Brain pericyte (primary cell): ENCODE data around the gene ECSCR.

ENCODE experiments used
- DNase-seq: peaks from one replicate; pipeline ENCODE4 v3.0.0-alpha.2; 2012; ENCODE audit warnings: low read depth, low spot score

ECSCR gene

DNA sequence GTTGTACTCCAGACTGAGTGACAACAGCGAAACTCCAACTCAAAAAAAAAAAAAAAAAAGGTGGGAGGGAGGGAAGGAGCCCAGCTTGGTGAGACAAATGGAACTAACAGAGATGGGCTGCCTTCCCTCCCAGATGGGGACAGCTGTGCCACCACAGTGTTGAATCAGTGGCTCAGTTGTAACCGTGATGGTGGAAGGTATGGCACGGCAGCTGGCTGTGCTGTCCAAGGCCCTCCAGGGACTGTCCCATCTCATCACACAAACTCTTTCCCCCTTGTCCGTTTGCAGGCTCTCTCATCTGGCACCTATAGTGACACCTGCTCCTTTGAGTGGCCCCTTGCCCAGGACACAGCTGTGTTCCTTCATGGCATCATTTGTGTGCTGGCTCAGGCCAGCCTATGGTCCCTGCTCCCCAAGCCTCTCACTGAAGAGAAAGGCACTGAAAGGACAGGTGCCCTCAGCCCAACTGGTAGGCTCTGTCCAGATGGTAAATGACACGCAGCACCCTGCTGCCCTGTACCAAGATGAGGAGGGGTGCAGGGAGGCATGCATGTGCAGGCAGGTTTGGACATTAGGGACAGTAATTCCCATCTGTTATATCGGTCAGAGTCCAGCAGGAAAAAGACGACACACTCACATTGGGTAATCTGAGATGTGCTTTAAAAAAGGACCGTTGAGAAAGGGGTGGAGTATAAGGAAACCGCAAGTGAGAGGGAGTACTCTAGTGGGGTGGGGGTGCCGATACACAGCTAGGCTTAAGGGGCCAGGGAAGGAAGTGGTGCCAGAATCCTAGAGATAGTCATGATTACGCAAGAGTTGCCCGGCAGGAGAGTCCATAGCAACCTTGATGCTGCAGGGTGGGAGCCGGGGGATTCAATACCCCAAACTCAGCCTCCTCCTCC lies 12.6 kb upstream of the ECSCR start:
- no peak for DNase-seq

DNA sequence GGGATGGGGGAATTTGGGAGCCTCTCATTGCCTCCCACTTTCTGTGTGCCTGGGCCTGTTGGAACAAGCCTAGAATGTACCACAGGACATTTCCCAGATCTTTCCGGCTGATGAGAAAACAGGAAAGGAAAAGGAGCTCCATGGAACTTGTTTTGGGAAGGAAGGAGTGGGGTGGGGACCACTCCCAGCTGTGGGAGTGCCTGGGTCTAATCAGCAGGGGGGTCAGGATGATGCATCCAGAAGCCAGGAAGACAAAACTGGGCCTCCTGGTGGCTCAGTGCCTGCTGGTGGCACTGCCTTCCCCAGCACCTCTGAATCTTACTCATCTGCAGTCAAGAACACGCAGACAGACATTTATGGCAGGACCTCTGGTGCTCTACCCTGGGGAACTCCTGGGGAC lies 11.0 kb upstream of the ECSCR start:
- DNase-seq: no peak

DNA sequence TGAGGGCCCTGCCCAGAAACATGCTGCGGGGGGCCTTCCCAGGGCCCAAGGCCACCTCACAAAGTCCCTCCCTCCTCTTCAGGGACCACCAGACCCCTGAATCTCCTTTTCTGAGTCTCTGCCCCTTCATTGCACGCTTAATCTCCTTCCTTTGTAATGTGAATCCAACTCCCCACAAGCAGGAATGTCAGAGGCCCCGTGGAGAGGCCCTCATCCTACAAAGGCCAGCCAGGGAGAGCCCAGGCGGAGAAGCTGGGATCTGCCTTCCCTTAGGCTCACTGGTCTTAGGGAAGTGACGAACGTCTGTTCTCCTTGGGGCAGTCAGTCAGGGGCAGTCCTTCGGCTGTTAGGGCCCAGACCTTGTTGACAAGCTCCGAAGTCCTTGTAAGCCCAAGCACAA lies 10.6 kb upstream of the ECSCR start:
- DNase-seq: no peak

DNA sequence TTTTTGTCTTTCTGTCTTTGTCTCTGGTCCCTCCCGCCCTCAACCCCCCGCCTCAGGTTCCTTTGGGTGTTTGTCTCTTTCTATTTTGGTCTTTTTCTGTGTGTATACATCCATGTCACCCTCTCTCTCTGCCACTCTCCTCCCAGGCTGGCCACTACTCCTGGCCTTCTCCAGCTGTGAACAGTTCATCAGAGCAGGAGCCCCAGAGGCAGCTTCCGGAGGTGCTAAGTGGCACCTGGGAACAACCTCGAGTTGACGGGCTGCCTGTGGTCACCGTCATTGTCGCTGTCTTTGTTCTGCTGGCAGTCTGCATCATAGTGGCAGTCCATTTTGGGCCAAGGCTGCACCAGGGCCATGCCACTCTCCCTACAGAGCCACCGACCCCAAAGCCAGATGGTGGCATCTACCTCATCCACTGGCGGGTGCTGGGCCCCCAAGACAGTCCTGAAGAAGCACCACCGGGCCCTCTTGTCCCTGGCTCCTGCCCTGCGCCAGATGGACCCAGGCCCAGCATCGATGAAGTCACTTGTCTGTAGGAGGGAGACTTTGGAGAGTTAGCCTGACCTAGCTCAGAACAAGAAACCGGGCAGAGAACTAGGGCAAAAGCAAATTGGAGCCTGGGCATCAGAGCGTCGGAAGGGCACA lies 10.0 kb upstream of the ECSCR start:
- DNase-seq: no peak

DNA sequence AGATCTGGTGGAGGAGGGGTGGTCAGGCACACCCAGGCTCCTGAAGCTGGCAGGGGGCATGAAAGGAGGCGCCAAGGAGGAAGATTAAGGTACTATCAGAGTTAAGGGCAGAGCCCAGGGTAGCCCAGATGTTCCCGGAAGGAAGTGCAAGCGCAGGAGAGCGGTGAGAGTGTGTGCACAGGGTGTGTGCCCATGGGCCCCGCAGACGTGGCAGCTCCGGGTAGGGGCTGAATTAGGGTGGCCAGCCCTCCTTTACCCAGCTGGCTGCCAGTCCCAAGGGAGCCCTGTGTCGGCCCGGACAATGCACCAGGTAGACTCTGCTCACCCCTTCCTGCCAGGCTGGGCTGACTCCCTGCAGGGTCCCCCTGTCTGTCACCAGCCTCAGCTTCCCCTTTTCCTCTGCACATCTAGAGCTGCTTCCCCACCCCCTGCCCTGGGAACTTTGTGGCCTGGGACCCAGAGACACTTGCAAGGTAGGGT lies 8.3 kb upstream of the ECSCR start, which contains the start of gene SMIM33:
TSS of gene SMIM33 (plus strand) at position 184 of the 480 bp plus-strand sequence. CDS start at position 302, 118 bp downstream.
- DNase-seq: no peak

DNA sequence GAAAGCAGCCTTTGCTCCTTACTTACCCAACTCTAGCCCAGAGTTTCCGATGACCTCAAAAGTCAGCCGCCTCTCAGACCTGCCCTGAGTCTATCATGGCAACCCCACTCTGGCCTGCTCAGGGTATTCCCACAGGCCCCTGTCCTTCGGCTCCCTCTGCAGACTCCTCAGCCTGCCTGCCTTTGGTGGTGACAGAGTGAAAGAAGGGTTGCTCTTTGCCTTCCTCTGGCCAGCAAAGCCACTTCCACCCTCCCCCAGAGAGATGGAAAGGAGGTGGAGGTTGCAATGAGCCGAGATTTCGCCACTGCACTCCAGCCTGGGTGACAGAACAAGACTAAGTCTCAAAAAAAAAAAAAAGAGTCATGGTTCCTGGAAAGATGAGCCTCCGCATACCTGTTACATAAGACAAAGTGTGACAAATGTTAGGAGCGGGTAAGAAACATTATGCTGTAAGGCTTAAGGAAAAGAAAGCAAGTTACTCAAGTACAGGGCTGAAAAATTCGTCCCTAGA lies 5.9 kb upstream of the ECSCR start:
- DNase-seq: no peak

DNA sequence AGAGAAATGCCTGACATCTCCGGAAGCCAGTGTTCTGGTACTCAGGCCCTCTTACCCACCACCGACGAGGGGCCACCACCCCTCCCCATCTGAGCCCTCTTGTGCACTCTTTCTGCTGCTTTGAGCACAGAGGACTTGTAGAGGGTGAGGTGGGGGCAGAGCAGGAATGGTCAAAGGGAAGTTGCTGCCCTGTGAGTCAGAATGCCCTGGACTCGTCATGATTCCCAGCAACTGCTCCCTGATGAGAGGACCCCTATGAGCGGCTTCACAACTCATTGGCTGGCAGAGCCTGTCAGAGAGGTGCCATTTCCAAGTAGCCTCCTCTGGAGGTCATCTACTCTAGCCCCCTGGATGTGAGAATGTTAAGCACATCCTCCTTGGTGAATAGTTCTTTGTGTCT lies 845 bp downstream of the ECSCR start:
- no peak for DNase-seq

DNA sequence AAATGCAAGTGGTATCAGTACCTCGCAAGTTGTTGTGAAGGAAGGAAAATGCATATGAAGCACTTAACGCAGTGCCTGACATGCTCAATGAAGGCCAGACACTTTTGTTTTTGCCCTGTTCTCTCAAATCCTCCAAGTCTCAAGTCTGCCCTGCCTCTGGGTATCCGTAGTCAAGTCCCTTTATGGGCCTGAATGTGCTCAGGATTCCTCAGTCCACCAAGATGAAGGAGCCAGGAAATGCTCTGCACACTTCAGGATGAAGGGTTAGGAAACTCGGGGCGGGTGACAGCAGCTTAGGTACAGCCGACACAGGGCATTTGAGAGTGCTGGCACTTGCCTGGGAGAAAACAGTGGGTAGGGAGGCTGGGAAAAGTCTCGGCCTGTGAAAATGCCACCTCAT lies 1.4 kb downstream of the ECSCR start:
- no peak for DNase-seq

DNA sequence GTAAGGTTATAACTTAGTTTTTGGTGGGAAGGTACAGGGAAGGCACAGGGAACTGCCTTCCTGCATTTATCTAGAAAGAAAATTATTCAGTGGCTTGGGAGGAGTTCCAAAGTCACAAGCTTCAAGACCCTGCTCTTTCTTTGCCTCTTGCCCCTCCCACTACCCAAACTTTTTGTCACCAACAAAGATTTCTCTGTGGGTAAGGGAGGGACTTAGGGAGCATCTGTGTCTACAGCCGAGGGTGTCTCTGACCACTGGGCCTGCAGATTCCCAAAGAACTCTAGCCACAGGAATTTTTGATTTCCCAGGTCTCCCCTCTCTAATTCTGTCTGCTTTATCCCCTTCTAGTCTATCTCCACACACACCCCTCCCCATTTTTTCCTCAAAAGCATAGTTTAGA lies 2.1 kb downstream of the ECSCR start:
- DNase-seq: no peak

DNA sequence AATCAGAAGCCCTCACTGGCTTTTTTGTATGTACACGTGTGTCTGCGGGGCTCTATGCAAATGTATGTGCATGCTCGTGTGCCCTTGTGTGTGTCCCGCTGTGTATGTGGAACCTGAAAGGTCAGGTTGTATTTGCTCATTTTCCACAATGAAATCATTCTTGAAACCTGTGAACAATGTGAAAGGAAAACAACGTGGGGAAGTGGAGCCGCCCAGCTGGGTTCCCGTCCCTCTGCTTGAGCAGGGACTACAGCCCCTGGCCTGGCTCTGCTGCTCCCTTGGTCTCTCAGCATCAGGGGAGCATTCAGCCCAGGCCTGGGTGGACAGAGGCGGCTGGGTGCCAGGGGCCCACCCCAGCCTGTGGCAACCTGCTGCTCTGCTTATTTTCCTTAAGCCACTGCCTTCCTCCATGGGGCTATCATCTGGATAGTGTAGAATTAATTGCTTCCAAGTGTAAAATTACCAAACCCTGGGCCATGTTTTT lies 3.0 kb downstream of the ECSCR start:
- no peak for DNase-seq

DNA sequence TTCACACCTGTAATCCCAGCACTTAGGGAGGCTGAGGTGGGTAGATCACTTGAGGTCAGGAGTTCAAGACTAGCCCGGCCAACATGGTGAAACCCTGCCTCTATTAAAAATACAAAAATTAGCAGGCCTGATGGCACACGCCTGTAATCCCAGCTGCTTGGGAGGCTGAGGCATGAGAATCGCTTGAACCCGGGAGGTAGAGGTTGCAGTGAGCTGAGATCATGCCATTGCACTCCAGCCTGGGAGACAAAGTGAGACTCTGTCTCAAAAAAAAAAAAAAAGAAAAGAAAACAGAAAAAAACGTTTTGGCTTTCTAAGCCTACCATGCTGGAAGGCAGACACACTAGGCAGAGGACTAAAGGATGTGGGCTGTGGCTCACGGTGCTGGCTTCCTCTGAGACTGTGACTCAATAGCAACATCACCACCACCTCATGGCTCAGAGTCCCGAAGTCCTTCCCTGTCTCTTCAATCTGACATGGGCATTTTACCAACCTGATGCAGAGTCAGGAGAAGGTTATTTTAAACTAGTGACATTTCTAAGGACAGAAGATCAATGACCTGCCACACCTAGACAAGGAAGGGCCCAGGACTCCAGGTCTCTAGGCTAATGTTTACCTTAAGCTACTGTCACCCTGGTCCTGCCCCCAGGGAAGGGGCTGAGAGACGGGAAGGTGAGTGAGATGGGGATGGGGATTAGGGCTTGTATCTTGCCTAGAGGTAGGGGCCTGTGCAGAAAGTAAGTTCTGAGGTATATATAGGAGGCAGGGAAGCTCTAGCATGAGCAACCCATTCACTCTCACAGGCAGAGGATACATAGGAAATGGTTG lies 3.7 kb downstream of the ECSCR start:
- DNase-seq: no peak

DNA sequence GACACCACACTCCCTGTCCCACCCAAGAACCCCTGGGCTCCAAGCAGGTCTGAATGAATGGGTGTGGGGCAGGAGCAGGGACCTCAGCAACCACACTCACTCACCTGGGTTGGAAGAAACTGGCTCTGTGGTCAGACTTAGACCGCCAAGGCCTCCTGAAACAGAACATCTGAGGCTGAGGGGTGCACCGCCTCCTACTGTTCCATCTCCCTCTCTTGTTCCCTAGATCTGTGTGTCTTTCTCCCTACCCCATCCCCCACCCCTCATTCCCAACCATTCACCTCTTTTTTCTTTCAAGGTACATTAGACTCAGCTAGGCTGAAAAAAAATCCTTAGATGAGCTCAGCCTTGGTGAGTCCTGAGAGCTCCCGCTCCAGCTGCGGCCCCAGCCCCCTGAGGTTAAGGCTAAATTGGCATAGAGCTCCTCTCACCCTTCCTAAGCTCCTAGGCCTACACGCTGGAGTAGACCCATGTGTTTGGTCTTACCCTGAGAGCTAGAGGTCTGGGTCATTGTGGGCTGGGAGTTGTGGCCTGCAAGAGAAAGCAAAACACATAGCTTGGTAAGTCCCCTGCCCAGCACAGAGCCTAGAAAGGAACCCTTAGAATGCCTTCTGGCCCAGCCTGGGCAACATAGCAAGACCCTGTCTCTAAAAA lies 4.8 kb downstream of the ECSCR start:
- DNase-seq: no peak

DNA sequence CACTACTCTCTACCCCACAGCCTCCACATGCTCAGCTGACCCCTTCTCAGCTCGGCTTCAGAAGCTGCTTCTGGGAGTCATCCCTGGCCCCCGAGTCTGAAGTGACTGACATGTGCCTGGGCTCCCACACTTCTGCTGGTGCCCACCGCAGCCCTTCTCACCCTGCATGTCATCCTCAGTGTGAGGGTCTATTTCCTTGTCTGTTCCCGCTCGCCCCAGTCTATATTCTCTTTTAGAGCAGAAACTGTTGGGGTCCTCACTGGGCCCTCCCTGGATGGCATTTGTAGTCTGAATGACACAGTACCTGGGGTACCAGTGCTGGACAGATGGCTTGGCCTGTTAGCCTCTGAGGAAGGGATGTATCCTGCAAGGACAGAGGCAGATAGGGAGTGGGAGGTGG lies 5.3 kb downstream of the ECSCR start:
- DNase-seq: no peak

DNA sequence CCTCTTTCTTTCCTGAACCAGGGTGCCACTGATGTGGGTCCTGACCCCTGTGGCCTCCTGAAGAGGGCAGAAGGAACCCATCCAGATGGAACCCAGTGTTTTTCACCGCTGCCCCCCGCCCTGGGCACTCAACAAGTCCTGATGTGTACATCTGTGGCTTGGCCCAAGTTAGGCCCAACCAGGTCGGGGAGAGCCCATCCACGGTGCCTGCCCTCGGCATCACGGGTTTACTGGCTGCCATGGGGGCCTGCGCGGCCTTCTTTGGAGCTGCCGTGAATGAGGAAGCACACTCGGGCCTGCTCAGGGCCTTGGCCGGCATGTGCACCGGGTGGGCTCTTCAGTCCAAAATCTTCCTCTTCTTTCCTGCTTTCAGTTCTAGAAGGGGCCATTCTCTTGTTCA lies 5.8 kb downstream of the ECSCR start:
- no peak for DNase-seq

DNA sequence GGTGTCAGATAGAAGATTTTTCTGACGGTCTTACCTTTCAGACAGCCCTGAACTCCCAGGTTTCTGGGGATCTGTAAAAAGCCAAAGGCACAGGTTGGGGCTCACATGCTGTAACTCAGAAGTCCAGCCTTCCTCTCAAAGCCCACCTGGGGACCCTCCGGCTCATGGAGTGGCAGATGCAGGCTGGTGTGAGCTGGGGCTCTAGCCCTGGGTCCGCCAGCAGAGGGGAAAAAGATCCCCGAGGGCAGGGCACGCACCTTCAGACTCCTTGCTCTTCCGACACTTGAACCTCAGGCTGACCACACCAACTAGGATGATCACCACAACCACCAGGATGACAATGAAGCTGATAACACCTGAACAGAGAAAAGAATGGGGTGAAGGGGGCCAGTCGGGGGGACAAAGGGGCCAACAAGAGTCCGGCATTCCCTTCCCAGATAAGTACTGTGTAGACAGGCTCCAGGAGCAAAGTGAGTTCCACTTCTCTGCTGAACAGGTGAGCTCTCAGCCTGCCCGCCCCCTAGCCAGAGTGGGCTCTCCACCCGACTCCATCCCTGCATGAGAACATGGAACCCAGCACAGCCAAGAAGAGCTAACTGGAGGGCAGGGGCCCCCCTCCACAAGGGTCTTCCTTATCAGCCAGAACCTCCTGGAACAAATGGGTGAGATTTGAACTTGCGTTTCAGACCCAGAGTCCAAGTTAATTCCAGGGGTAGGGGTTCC lies 7.8 kb downstream of the ECSCR start:
- no peak for DNase-seq

DNA sequence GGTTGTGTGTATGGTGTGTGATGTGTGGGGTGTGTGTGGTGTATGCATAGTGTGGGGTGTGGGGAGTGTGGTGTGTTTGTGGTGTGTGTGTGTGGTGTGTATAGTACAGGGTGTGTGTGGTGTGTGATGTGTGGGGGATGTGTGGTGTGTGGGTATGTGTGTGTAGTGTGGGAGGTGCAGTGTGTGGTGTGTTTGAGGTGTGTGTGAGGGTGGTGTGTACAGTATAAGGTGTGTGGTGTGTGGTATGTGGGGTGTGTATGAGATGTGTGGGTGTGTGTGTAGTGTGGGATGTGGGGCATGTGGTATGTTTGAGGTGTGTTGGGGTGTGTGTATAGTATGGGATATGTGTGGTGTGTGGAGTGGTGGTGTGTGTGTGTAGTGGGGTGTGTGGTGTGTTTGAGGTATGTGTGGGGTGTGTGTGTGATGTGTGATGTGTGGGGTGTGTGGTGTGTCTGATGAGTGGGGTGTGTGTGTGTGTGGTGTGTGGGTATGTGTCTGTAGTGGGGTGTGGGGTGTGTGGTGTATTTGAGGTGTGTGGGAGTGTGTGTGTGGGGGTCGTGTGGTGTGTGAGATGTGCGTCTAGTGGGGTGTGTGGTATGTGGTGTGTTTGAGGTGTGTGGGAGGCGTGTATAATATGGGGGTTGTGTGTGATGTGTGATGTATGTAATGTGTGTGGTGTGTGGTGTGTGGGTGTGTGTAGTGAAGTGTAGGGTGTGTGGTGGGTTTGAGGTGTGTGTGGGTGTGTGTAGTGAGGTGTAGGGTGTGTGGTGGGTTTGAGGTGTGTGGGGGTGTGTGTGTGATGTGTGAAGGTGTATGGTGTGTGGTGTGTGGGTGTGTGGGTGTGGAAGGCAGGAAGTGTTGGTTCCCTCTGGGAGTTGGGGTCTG lies 8.6 kb downstream of the ECSCR start:
- no peak for DNase-seq

DNA sequence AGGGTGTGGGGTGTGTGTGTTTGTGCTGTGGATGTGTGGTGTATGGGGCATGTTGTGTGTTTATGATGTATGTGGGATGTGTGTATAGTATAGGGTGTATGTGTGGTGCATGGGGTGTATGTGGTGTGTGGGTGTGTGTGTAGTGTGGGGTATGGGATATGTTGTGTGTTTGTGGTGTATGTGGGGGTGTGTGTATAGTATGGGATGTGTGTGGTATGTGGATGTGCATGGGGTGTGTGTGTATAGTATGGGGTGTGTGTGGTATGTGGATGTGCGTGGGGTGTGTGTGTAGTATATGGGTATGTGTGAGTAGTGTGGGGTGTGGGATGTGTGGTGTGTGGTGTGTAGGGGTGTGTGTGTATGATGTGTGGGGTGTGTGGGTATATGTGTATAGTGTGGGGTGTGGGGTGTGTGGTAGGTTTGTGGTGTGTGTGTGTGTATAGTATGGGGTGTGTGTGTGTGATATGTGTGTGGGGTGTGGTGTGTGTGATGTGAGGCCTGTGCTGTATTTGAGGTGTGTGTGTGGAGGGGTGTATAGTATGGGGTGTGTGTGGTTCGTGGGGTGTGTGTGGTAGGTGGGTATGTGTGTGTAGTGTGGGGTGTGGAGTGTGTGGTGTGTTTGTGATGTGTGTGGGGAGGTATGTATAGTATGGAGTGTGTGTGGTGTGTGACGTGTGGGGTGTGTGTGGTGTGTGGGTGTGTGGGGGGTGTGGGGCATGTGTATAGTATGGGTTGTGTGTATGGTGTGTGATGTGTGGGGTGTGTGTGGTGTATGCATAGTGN lies 10.5 kb downstream of the ECSCR start:
- DNase-seq: no peak

DNA sequence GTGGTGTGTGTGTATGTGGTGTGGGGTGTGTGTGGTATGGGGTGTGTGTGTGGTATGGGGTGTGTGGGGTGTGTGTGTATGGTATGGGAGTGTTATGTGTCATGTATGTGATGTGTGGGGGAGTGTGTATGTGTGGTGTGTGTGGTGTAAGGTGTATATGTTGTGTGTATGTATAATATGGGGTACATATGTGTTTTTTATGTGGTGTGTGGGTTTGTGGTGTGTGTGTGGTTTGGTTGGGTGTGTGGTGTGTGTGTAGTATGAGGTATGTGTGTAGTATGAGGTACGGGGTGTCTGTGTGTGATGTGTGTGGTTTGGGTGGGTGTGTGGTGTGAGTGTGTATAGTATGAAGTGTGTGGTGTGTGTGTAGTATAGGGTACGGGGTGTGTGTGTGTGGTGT lies 11.4 kb downstream of the ECSCR start:
- DNase-seq: no peak
